Vagina (tissue), 2 donors: ENCODE measurements around the gene UBE2O. TPM values are rescaled to one million over a fixed set of nuclear protein-coding genes. Genes with fewer than 3 reads are reported as not detected.

Source experiments
- DNase-seq, 2 donors: peaks; one replicate each; pipeline ENCODE4 v3.0.0-alpha.2; 2017; ENCODE audit errors: extremely low spot score in 2 of 2
- H3K27ac ChIP-seq: fragments of 200-600 bp; sonication (generic); one replicate; pipeline ENCODE4 v1.5.1; 2019
- H3K27me3 ChIP-seq: fragments of 200-600 bp; sonication (generic); one replicate; pipeline ENCODE4 v1.5.1; 2019
- H3K36me3 ChIP-seq, 2 donors: fragments of 200-600 bp; sonication (generic); one replicate each; pipeline ENCODE4 v1.5.1; 2017 to 2019
- H3K4me1 ChIP-seq: fragments of 200-600 bp; sonication (generic); one replicate; pipeline ENCODE4 v1.5.1; 2019
- H3K4me3 ChIP-seq, 2 donors: fragments of 200-600 bp; sonication (generic); 1 replicate in 1 of 2; 2 replicates in 1 of 2; pipeline ENCODE4 v1.5.1; 2016 to 2019
- H3K9me3 ChIP-seq: fragments of 200-600 bp; sonication (generic); one replicate; pipeline ENCODE4 v1.5.1; 2019
- POLR2A ChIP-seq, 2 donors: fragments of 450-650 bp; IDR thresholded peaks; one replicate each; pipeline ENCODE4 v1.6.1; 2017; ENCODE audit warnings: antibody characterized with exemption in 2 of 2, mild to moderate bottlenecking in 2 of 2, moderate library complexity in 2 of 2
- POLR2AphosphoS5 ChIP-seq, 2 donors: sonication (generic); formaldehyde crosslinking; IDR thresholded peaks; one replicate each; pipeline ENCODE4 v1.9.0; 2017; ENCODE audit warnings: antibody characterized with exemption in 2 of 2, mild to moderate bottlenecking in 2 of 2, low read depth in 1 of 2; ENCODE audit not compliant: insufficient read depth in 1 of 2
- intact Hi-C: fragments of 100-400 bp; cut with DNase I; formaldehyde crosslinking; loops from one replicate; pipeline ENCODE4 v1.15.1; 2023
- total RNA-seq: library from RNA; depleted of rRNA; stranded (reverse); fragments of >200 nt; gene quantifications from one replicate; pipeline ENCODE4 v1.2.3, GENCODE V29; 2016
- TF ChIP-seq, protein P1 (sequence below), 3 experiments: fragments of 450-650 bp in 2 of 3; fragments of 200-600 bp in 1 of 3; sonication (generic) in 1 of 3; IDR thresholded peaks; one replicate each; pipeline ENCODE4 v1.5.1; 2017 to 2019; ENCODE audit warnings: antibody characterized with exemption in 3 of 3, mild to moderate bottlenecking in 2 of 3, moderate library complexity in 2 of 3

Gene UBE2O
- total RNA-seq, 1 donor from 2014 or later, result 29.7 TPM

- no peaks in the 10 kb centered on the region for H3K27me3 ChIP-seq
- H3K27ac ChIP-seq, result no peak overlapping the region
- no peak overlapping the region for H3K4me3 ChIP-seq
- no peaks in the 10 kb centered on the region for H3K4me1 ChIP-seq
- H3K36me3 ChIP-seq, result peaks cover 0 to 28% of the 10 kb centered on the region in 2 donors
- intact Hi-C loops, result no loop called here
- TF ChIP-seq POLR2AphosphoS5 (IDR thresholded peaks at IDR 0.05; ENCODE audit: insufficient read depth in 1 of 2, low read depth in 1 of 2) (no peak), POLR2A (IDR thresholded peaks at IDR 0.05) (no peak)
- TF ChIP-seq, protein P1, sequence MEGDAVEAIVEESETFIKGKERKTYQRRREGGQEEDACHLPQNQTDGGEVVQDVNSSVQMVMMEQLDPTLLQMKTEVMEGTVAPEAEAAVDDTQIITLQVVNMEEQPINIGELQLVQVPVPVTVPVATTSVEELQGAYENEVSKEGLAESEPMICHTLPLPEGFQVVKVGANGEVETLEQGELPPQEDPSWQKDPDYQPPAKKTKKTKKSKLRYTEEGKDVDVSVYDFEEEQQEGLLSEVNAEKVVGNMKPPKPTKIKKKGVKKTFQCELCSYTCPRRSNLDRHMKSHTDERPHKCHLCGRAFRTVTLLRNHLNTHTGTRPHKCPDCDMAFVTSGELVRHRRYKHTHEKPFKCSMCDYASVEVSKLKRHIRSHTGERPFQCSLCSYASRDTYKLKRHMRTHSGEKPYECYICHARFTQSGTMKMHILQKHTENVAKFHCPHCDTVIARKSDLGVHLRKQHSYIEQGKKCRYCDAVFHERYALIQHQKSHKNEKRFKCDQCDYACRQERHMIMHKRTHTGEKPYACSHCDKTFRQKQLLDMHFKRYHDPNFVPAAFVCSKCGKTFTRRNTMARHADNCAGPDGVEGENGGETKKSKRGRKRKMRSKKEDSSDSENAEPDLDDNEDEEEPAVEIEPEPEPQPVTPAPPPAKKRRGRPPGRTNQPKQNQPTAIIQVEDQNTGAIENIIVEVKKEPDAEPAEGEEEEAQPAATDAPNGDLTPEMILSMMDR (IDR thresholded peaks at IDR 0.05), result no peak
- no peak for DNase-seq
- no peaks in the 10 kb centered on the region for H3K9me3 ChIP-seq
Observed at GRCh38 chr17:76345377-76345974, 107.5 kb downstream of the UBE2O start.

DNA sequence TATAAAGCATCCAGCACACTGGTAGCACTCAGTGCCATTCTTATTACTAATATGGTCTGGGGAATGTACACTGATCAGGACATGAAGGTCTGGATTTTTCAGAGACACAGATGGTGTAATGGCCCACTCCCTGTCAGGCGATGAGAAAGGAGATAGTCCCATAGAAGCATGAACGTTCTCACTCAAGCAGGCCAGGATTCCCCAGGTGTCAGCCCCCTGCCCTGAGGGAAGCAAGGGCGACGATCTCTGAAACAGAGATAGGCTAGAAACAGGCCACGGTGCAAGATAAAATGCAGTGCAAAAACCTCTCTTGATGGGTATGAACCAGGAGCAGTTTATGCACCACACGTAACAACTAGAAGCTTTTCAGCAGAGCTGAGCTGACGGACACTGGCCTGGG is 109.8 kb downstream of the UBE2O start:
- Histone ChIP-seq H3K4me3 (no peak overlapping the region), H3K27ac (no peak overlapping the region), H3K27me3 (no peaks in the 10 kb centered on the region), H3K4me1 (no peaks in the 10 kb centered on the region), H3K9me3 (no peaks in the 10 kb centered on the region), H3K36me3 (peaks cover 0 to 26% of the 10 kb centered on the region in 2 donors)
- no peak for DNase-seq
- intact Hi-C loops, result no loop called here
- TF ChIP-seq, protein P1 (IDR thresholded peaks at IDR 0.05), result no peak
- TF ChIP-seq POLR2A (IDR thresholded peaks at IDR 0.05) (no peak), POLR2AphosphoS5 (IDR thresholded peaks at IDR 0.05; ENCODE audit: insufficient read depth in 1 of 2, low read depth in 1 of 2) (no peak)

- Histone ChIP-seq H3K4me1 (no peaks in the 10 kb centered on the region), H3K27ac (no peak overlapping the region), H3K27me3 (no peaks in the 10 kb centered on the region), H3K36me3 (peaks cover 0 to 10% of the 10 kb centered on the region in 2 donors), H3K4me3 (no peak overlapping the region), H3K9me3 (no peaks in the 10 kb centered on the region)
- no peak for DNase-seq
- intact Hi-C loops, result no loop called here
- no peak for TF ChIP-seq POLR2AphosphoS5 (IDR thresholded peaks at IDR 0.05; ENCODE audit: insufficient read depth in 1 of 2, low read depth in 1 of 2)
- TF ChIP-seq, protein P1 (IDR thresholded peaks at IDR 0.05), result no peak
- no peak for TF ChIP-seq POLR2A (IDR thresholded peaks at IDR 0.05)
Observed at GRCh38 chr17:76341301-76341700, 111.7 kb downstream of the UBE2O start.

Other genes starting within 250 kb of the UBE2O start
- 8.8 TPM for gene RNF157, start 212.7 kb downstream of the UBE2O start, total RNA-seq
- 18.4 TPM for gene UBALD2, start 187.8 kb downstream of the UBE2O start, total RNA-seq
- 10.8 TPM for gene QRICH2, start 144.9 kb downstream of the UBE2O start, total RNA-seq
- 92.6 TPM for gene PRPSAP1, start 99.2 kb downstream of the UBE2O start, total RNA-seq
- 11.0 TPM for gene SPHK1, start 68.5 kb downstream of the UBE2O start, total RNA-seq
- gene AANAT, start 14.5 kb upstream of the UBE2O start, total RNA-seq, result not detected
- 34.6 TPM for gene RHBDF2, start 48.3 kb upstream of the UBE2O start, total RNA-seq
- 30.0 TPM for gene CYGB, start 84.6 kb upstream of the UBE2O start, total RNA-seq
- gene PRCD, start 86.9 kb upstream of the UBE2O start, total RNA-seq, result 21.4 TPM
- gene ST6GALNAC2, start 132.7 kb upstream of the UBE2O start, total RNA-seq, result 24.8 TPM
- gene ST6GALNAC1, start 190.6 kb upstream of the UBE2O start, total RNA-seq, result 4.4 TPM